Dermis blood vessel endothelial cell (primary cell): ENCODE results near the gene GAS2. TPM values are rescaled to one million over a fixed set of nuclear protein-coding genes. Genes with fewer than 3 reads are reported as not detected.
A peak's percentile ranks its signal among the peaks of the same experiment; 100 is the strongest.

Experiments
- DNase-seq: peaks from one replicate; pipeline ENCODE4 v3.0.0; 2010
- total RNA-seq: library from RNA; depleted of rRNA; stranded (reverse); fragments of >200 nt; gene quantifications from 2 replicates; pipeline ENCODE4 v1.2.3, GENCODE V29; 2014

Gene GAS2
- total RNA-seq, 1 donor from 2014 or later, result 1.7 TPM

GRCh38 chr11:22674470-22675439 lies 8.3 kb downstream of the GAS2 start:
- no peak for DNase-seq

- no peak for DNase-seq
Measured at GRCh38 chr11:22677153-22677903, 10.9 kb downstream of the GAS2 start.

GRCh38 chr11:22680628-22681027 lies 14.2 kb downstream of the GAS2 start:
- DNase-seq, result no peak

GRCh38 chr11:22681281-22681812 lies 14.9 kb downstream of the GAS2 start:
- DNase-seq, result no peak

GRCh38 chr11:22684082-22684481 lies 17.7 kb downstream of the GAS2 start:
- DNase-seq, result no peak

- no peak for DNase-seq
Measured at GRCh38 chr11:22685111-22685510, 18.7 kb downstream of the GAS2 start.

- DNase-seq, result no peak
Measured at GRCh38 chr11:22688914-22689313, 22.5 kb downstream of the GAS2 start.

- no peak for DNase-seq
Measured at GRCh38 chr11:22690257-22690656, 23.8 kb downstream of the GAS2 start.

GRCh38 chr11:22690871-22691270 lies 24.5 kb downstream of the GAS2 start:
- no peak for DNase-seq

GRCh38 chr11:22699388-22699787 lies 33.0 kb downstream of the GAS2 start:
- DNase-seq, result no peak

- DNase-seq, result peak; percentile 1
Measured at GRCh38 chr11:22702031-22702430, 35.6 kb downstream of the GAS2 start.

- DNase-seq, result peak; percentile 94
Measured at GRCh38 chr11:22703040-22703439, 36.6 kb downstream of the GAS2 start.

GRCh38 chr11:22703591-22703990 lies 37.2 kb downstream of the GAS2 start:
- peak; percentile 49 for DNase-seq

GRCh38 chr11:22707119-22707899 lies 40.9 kb downstream of the GAS2 start:
- no peak for DNase-seq

GRCh38 chr11:22711071-22711770 lies 44.8 kb downstream of the GAS2 start:
- DNase-seq, result no peak

GRCh38 chr11:22711880-22712279 lies 45.5 kb downstream of the GAS2 start:
- DNase-seq, result no peak

- no peak for DNase-seq
Measured at GRCh38 chr11:22713336-22713735, 46.9 kb downstream of the GAS2 start.

GRCh38 chr11:22715971-22716370 lies 49.6 kb downstream of the GAS2 start:
- DNase-seq, result no peak

GRCh38 chr11:22720457-22720856 lies 54.0 kb downstream of the GAS2 start:
- DNase-seq, result no peak

GRCh38 chr11:22723274-22723673 lies 56.9 kb downstream of the GAS2 start:
- DNase-seq, result no peak

GRCh38 chr11:22725079-22725478 lies 58.7 kb downstream of the GAS2 start:
- DNase-seq, result no peak
